HCT116 (cell line): ENCODE data around the gene GPR12. TPM values are rescaled to one million over a fixed set of nuclear protein-coding genes. Genes with fewer than 3 reads are reported as not detected.

Experiments
- ATAC-seq: fragments of 200-7000 bp; cut with Tn5 transposase; 2 replicates; pipeline ENCODE4 v1.9.1; 2020; ENCODE audit warnings: mild to moderate bottlenecking, moderate library complexity
- BruUV-seq: library from RNA; stranded (reverse); fragments of 400-500 nt; replicated peaks from 2 replicates; lab custom pipeline; 2021; lab: Mats Ljungman, UMichigan
- CTCF ChIA-PET: fragments of 300-600 bp; sonication (Branson Sonifier 250); formaldehyde crosslinking; loops from one replicate; lab custom pipeline; 2021; ENCODE audit warnings: antibody characterized with exemption; lab: Charles Lee
- POLR2A ChIA-PET: fragments of 300-600, 350-600 bp; sonication (Branson Sonifier 250); formaldehyde crosslinking; loops from one replicate; lab custom pipeline; 2021; ENCODE audit warnings: antibody characterized with exemption; lab: Charles Lee
- RAD21 ChIA-PET, 2 experiments: fragments of 300-600 bp; sonication (Branson Sonifier 250); formaldehyde crosslinking; loops; one replicate each; lab custom pipeline; 2023; ENCODE audit warnings: low total read pairs in 2 of 2; ENCODE audit not compliant: uncharacterized antibody in 2 of 2, unreplicated experiment in 2 of 2, low non-redundant PET in 1 of 2; lab: Charles Lee
- DNase-seq: peaks from one replicate; pipeline ENCODE4 v3.0.0-alpha.2; 2010; ENCODE audit warnings: low read depth, low spot score
- H2AFZ ChIP-seq: fragments of 200-600 bp; shearing (Covaris generic), sonication (generic); 2 replicates; pipeline ENCODE4 v1.6.1; 2017; ENCODE audit warnings: low read depth, mixed run types, mixed read lengths, antibody characterized with exemption, low read length; ENCODE audit not compliant: poor library complexity, severe bottlenecking
- H3K27ac ChIP-seq: 2 replicates; pipeline ENCODE4 v1.5.1; 2012; ENCODE audit warnings: low read depth, low read length
- H3K27me3 ChIP-seq: fragments of 200-600 bp; sonication (generic); 2 replicates; pipeline ENCODE4 v1.6.1; 2016; ENCODE audit warnings: mixed run types, low read length, mixed read lengths; ENCODE audit not compliant: insufficient read depth
- H3K36me3 ChIP-seq, 2 experiments: fragments of 200-500 bp in 1 of 2; fragments of 200-600 bp in 1 of 2; sonication (Bioruptor generic) in 1 of 2; sonication (generic) in 1 of 2; 2 replicates each; pipeline versions ENCODE4 v1.5.1 to v1.6.1; 2014 to 2016; ENCODE audit warnings: low read length in 2 of 2, inconsistent platforms in 1 of 2, mixed read lengths in 1 of 2, mixed run types in 1 of 2; ENCODE audit not compliant: insufficient read depth in 2 of 2, control insufficient read depth in 1 of 2
- H3K4me1 ChIP-seq, 2 experiments: fragments of 200-600 bp in 1 of 2; sonication (generic) in 1 of 2; 2 replicates each; pipeline versions ENCODE4 v1.5.1 to v1.6.1; 2012 to 2017; ENCODE audit warnings: low read length in 2 of 2, inconsistent platforms in 1 of 2, mild to moderate bottlenecking in 1 of 2, mixed read lengths in 1 of 2, mixed run types in 1 of 2, moderate library complexity in 1 of 2; ENCODE audit not compliant: insufficient read depth in 2 of 2, control insufficient read depth in 1 of 2
- H3K4me2 ChIP-seq: fragments of 200-600 bp; sonication (generic); 2 replicates; pipeline ENCODE4 v1.6.1; 2017; ENCODE audit warnings: mixed run types, low read length, mixed read lengths
- H3K4me3 ChIP-seq, 2 experiments: fragments of 200-600 bp in 1 of 2; sonication (generic) in 1 of 2; replicated peaks in 1 of 2; 2 replicates each; pipeline ENCODE4 v1.5.1; 2011 to 2016; ENCODE audit warnings: low read length in 2 of 2, control low read depth in 1 of 2, low read depth in 1 of 2, mild to moderate bottlenecking in 1 of 2, mixed read lengths in 1 of 2, mixed run types in 1 of 2
- H3K79me2 ChIP-seq: fragments of 200-600 bp; sonication (generic); 2 replicates; pipeline ENCODE4 v1.6.1; 2017; ENCODE audit warnings: mild to moderate bottlenecking, mixed run types, low read length, moderate library complexity, mixed read lengths; ENCODE audit not compliant: insufficient read depth
- H3K9ac ChIP-seq: fragments of 200-600 bp; sonication (generic); 2 replicates; pipeline ENCODE4 v1.6.1; 2016; ENCODE audit warnings: low read length, mixed read lengths
- H3K9me2 ChIP-seq: fragments of 200-600 bp; sonication (generic), shearing (Covaris generic); 2 replicates; pipeline ENCODE4 v1.6.1; 2017; ENCODE audit warnings: mixed run types, mild to moderate bottlenecking, moderate library complexity; ENCODE audit not compliant: insufficient read depth
- H3K9me3 ChIP-seq, 2 experiments: fragments of 200-500 bp in 1 of 2; fragments of 200-600 bp in 1 of 2; sonication (Bioruptor generic) in 1 of 2; sonication (generic) in 1 of 2; 2 replicates each; pipeline ENCODE4 v1.6.1; 2014 to 2017; ENCODE audit warnings: low read length in 2 of 2, mixed read lengths in 2 of 2, inconsistent platforms in 1 of 2, low read depth in 1 of 2, mild to moderate bottlenecking in 1 of 2, mixed run types in 1 of 2, moderate library complexity in 1 of 2; ENCODE audit not compliant: control insufficient read depth in 1 of 2, insufficient read depth in 1 of 2
- H4K20me1 ChIP-seq: fragments of 200-600 bp; sonication (generic), shearing (Covaris generic); 2 replicates; pipeline ENCODE4 v1.6.1; 2017; ENCODE audit warnings: mixed run types, mild to moderate bottlenecking, moderate library complexity; ENCODE audit not compliant: insufficient read depth
- CBX3 ChIP-seq: IDR thresholded peaks from 2 replicates; pipeline ENCODE4 v1.6.1; 2012; ENCODE audit warnings: low read depth
- POLR2A ChIP-seq: IDR thresholded peaks from 2 replicates; pipeline ENCODE4 v1.7.0; 2011; ENCODE audit warnings: borderline replicate concordance; ENCODE audit not compliant: insufficient read depth, insufficient read length; ENCODE audit errors: extremely low read depth
- TCF7L2 ChIP-seq: IDR thresholded peaks from 2 replicates; pipeline ENCODE4 v1.7.0; 2011; ENCODE audit warnings: borderline replicate concordance, inconsistent platforms; ENCODE audit not compliant: insufficient read depth, insufficient read length; ENCODE audit errors: extremely low read depth
- ZFX ChIP-seq: fragments of 450-650 bp; IDR thresholded peaks from 2 replicates; pipeline ENCODE4 v1.6.1; 2017
- intact Hi-C: fragments of 100-400 bp; cut with micrococcal nuclease; formaldehyde crosslinking; loops from 2 replicates; pipeline ENCODE4 v1.10.0; 2022
- total RNA-seq: library from RNA; stranded (reverse); gene quantifications from one replicate; pipeline ENCODE4 v1.2.1, GENCODE V29; 2021; ENCODE audit not compliant: unreplicated experiment
- TF ChIP-seq, protein P1 (sequence below): IDR thresholded peaks from 2 replicates; pipeline ENCODE4 v1.6.1; 2012
- TF ChIP-seq, protein P2 (sequence below): IDR thresholded peaks from 2 replicates; pipeline ENCODE4 v1.6.1; 2012; ENCODE audit warnings: low read depth
- TF ChIP-seq, protein P3 (sequence below): IDR thresholded peaks from 2 replicates; pipeline ENCODE4 v1.6.1; 2011; ENCODE audit warnings: mild to moderate bottlenecking, low read length, moderate library complexity; ENCODE audit not compliant: insufficient replicate concordance; ENCODE audit errors: extremely low read depth
- TF ChIP-seq, protein P4 (sequence below): IDR thresholded peaks from 2 replicates; pipeline ENCODE4 v1.6.1; 2012

GPR12 gene
- total RNA-seq, 1 experiment from 2014 or later = not detected

DNA sequence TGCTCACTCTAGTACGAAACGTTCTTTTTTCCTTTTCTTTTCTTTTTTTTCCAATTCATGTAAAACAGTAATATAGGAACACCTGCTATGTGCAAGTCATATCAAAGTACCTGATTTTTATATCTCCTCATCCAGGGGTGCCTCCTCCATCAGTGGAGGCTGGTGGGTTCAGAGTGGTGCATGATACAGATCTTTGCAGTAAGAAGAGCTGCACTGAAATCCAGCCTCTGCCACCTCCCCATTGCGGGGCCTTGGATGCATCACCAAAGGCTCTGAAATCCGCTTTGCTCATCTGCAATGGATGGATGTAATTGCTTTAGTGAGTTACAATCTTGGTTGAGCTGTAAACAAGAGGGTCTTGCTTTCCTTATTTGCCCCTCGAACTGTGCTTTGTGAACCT, 38.3 kb downstream of the GPR12 start:
- Histone ChIP-seq H4K20me1 (no peaks in the 10 kb centered on the region), H3K27ac (no peak overlapping the region), H3K27me3 (0 out of 2 replicates have a peak, but pooled peaks cover 8% of the 10 kb centered on the region), H3K9me3 (no peaks in the 10 kb centered on the region), H3K9ac (no peak overlapping the region), H3K4me3 (no peak overlapping the region), H3K4me1 (no peaks in the 10 kb centered on the region), H3K9me2 (no peaks in the 10 kb centered on the region), H3K36me3 (no peaks in the 10 kb centered on the region), H2AFZ (no peak overlapping the region), H3K4me2 (no peak overlapping the region), H3K79me2 (no peaks in the 10 kb centered on the region)
- intact Hi-C loops = no loop called here
- DNase-seq (no peak), ATAC-seq (no peak)
- no TSS peak for BruUV-seq
- ChIA-PET POLR2A (no interaction called here), RAD21 (no interaction called here), CTCF (no interaction called here)
- TF ChIP-seq CBX3 (no peak), POLR2A (no peak), TCF7L2 (no peak), ZFX (no peak)
- TF ChIP-seq, protein P1, sequence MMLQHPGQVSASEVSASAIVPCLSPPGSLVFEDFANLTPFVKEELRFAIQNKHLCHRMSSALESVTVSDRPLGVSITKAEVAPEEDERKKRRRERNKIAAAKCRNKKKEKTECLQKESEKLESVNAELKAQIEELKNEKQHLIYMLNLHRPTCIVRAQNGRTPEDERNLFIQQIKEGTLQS = no peak
- TF ChIP-seq, protein P2, sequence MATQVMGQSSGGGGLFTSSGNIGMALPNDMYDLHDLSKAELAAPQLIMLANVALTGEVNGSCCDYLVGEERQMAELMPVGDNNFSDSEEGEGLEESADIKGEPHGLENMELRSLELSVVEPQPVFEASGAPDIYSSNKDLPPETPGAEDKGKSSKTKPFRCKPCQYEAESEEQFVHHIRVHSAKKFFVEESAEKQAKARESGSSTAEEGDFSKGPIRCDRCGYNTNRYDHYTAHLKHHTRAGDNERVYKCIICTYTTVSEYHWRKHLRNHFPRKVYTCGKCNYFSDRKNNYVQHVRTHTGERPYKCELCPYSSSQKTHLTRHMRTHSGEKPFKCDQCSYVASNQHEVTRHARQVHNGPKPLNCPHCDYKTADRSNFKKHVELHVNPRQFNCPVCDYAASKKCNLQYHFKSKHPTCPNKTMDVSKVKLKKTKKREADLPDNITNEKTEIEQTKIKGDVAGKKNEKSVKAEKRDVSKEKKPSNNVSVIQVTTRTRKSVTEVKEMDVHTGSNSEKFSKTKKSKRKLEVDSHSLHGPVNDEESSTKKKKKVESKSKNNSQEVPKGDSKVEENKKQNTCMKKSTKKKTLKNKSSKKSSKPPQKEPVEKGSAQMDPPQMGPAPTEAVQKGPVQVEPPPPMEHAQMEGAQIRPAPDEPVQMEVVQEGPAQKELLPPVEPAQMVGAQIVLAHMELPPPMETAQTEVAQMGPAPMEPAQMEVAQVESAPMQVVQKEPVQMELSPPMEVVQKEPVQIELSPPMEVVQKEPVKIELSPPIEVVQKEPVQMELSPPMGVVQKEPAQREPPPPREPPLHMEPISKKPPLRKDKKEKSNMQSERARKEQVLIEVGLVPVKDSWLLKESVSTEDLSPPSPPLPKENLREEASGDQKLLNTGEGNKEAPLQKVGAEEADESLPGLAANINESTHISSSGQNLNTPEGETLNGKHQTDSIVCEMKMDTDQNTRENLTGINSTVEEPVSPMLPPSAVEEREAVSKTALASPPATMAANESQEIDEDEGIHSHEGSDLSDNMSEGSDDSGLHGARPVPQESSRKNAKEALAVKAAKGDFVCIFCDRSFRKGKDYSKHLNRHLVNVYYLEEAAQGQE = no peak
- TF ChIP-seq, protein P3, sequence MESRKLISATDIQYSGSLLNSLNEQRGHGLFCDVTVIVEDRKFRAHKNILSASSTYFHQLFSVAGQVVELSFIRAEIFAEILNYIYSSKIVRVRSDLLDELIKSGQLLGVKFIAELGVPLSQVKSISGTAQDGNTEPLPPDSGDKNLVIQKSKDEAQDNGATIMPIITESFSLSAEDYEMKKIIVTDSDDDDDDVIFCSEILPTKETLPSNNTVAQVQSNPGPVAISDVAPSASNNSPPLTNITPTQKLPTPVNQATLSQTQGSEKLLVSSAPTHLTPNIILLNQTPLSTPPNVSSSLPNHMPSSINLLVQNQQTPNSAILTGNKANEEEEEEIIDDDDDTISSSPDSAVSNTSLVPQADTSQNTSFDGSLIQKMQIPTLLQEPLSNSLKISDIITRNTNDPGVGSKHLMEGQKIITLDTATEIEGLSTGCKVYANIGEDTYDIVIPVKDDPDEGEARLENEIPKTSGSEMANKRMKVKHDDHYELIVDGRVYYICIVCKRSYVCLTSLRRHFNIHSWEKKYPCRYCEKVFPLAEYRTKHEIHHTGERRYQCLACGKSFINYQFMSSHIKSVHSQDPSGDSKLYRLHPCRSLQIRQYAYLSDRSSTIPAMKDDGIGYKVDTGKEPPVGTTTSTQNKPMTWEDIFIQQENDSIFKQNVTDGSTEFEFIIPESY = no peak
- TF ChIP-seq, protein P4, sequence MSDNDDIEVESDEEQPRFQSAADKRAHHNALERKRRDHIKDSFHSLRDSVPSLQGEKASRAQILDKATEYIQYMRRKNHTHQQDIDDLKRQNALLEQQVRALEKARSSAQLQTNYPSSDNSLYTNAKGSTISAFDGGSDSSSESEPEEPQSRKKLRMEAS = no peak
